Stimulated activated CD8-positive, alpha-beta memory T cell treated with anti-CD3 and anti-CD28 coated beads, Interleukin-4, amount 100 ng/mL, for 24 hours (primary cell): ENCODE measurements around the gene RAB11FIP3.
"Not testable (repeated sequence)": the region's sequence is repeated elsewhere in the genome, so short reads cannot be mapped to it uniquely, and the experiment has no call there.

Experiments
- DNase-seq: peaks from one replicate; pipeline ENCODE4 v3.0.0-alpha.2; 2020; ENCODE audit warnings: low read depth

The RAB11FIP3 gene

GRCh38 chr16:467249-467871, 41.9 kb downstream of the RAB11FIP3 start:
- not testable (repeated sequence) for DNase-seq

- DNase-seq, result no peak
Measured at GRCh38 chr16:468068-468821, 42.8 kb downstream of the RAB11FIP3 start.

- not testable (repeated sequence) for DNase-seq
Measured at GRCh38 chr16:469459-469858, 44.0 kb downstream of the RAB11FIP3 start.

- no peak for DNase-seq
Measured at GRCh38 chr16:470418-470817, 45.0 kb downstream of the RAB11FIP3 start.

- DNase-seq, result no peak
Measured at GRCh38 chr16:471353-472198, 46.1 kb downstream of the RAB11FIP3 start.

GRCh38 chr16:472199-472504, 46.7 kb downstream of the RAB11FIP3 start:
- DNase-seq, result no peak

GRCh38 chr16:473046-474043, 47.9 kb downstream of the RAB11FIP3 start:
- DNase-seq, result no peak

GRCh38 chr16:474420-475122, 49.1 kb downstream of the RAB11FIP3 start:
- DNase-seq, result no peak

GRCh38 chr16:476039-476438, 50.6 kb downstream of the RAB11FIP3 start:
- DNase-seq, result no peak

- DNase-seq, result no peak
Measured at GRCh38 chr16:477301-478157, 52.1 kb downstream of the RAB11FIP3 start.

- not testable (repeated sequence) for DNase-seq
Measured at GRCh38 chr16:478287-478686, 52.8 kb downstream of the RAB11FIP3 start.

- no peak for DNase-seq
Measured at GRCh38 chr16:482468-483185, 57.2 kb downstream of the RAB11FIP3 start.

GRCh38 chr16:483341-484075, 58.1 kb downstream of the RAB11FIP3 start:
- DNase-seq, result no peak

- DNase-seq, result no peak
Measured at GRCh38 chr16:489606-490005, 64.2 kb downstream of the RAB11FIP3 start.

GRCh38 chr16:490768-491167, 65.3 kb downstream of the RAB11FIP3 start:
- no peak for DNase-seq

GRCh38 chr16:491220-491919, 65.9 kb downstream of the RAB11FIP3 start:
- no peak for DNase-seq

- no peak for DNase-seq
Measured at GRCh38 chr16:492211-492875, 66.9 kb downstream of the RAB11FIP3 start.
